Panc1 (cell line): Measurements from ENCODE around the gene SP6. TPM values are rescaled to one million over a fixed set of nuclear protein-coding genes. Genes with fewer than 3 reads are reported as not detected.

Experiments used
- ATAC-seq: fragments of 200-7000 bp; cut with Tn5 transposase; 2 replicates; pipeline ENCODE4 v1.9.1; 2020; ENCODE audit warnings: mild to moderate bottlenecking, moderate library complexity
- BruUV-seq: library from RNA; stranded (reverse); fragments of 400-500 nt; replicated peaks from 2 replicates; lab custom pipeline; 2021; lab: Mats Ljungman, UMichigan
- CTCF ChIA-PET: fragments of 300-600 bp; sonication (Branson Sonifier 250); formaldehyde crosslinking; loops from one replicate; lab custom pipeline; 2022; ENCODE audit warnings: antibody characterized with exemption; lab: Charles Lee
- POLR2A ChIA-PET: fragments of 300-600 bp; sonication (Branson Sonifier 250); formaldehyde crosslinking; loops from one replicate; lab custom pipeline; 2022; ENCODE audit warnings: antibody characterized with exemption; lab: Charles Lee
- DNase-seq: peaks from one replicate; pipeline ENCODE4 v3.0.0-alpha.2; 2010; ENCODE audit warnings: low read depth, low spot score
- H3K27ac ChIP-seq: 2 replicates; pipeline ENCODE4 v1.5.1; 2011; ENCODE audit warnings: mild to moderate bottlenecking, low read length, inconsistent platforms
- H3K27me3 ChIP-seq: fragments of 200-500 bp; sonication (Bioruptor generic); 2 replicates; pipeline ENCODE4 v1.6.0; 2014; ENCODE audit warnings: low read length, inconsistent platforms; ENCODE audit not compliant: control insufficient read depth, insufficient read depth
- H3K36me3 ChIP-seq: fragments of 200-500 bp; sonication (Bioruptor generic); 2 replicates; pipeline ENCODE4 v1.5.1; 2014; ENCODE audit warnings: inconsistent platforms, mild to moderate bottlenecking, low read length, moderate library complexity; ENCODE audit not compliant: control insufficient read depth, insufficient read depth
- H3K4me1 ChIP-seq: 2 replicates; pipeline ENCODE4 v1.5.1; 2011; ENCODE audit warnings: inconsistent platforms, mild to moderate bottlenecking, low read length, moderate library complexity; ENCODE audit not compliant: control insufficient read depth, insufficient read depth
- H3K4me3 ChIP-seq, 2 experiments: 2 replicates each; pipeline ENCODE4 v1.5.1; 2011 to 2012; ENCODE audit warnings: low read depth in 2 of 2, low read length in 2 of 2, mild to moderate bottlenecking in 2 of 2, inconsistent platforms in 1 of 2, moderate library complexity in 1 of 2
- H3K9me3 ChIP-seq: fragments of 200-500 bp; sonication (Bioruptor generic); 2 replicates; pipeline ENCODE4 v1.5.1; 2014; ENCODE audit warnings: low read depth, mild to moderate bottlenecking, inconsistent platforms, low read length, moderate library complexity; ENCODE audit not compliant: control insufficient read depth, insufficient read depth
- POLR2AphosphoS5 ChIP-seq: IDR thresholded peaks from 2 replicates; pipeline ENCODE4 v1.6.1; 2012; ENCODE audit warnings: mild to moderate bottlenecking, low read depth, low read length, moderate library complexity
- SIN3A ChIP-seq: IDR thresholded peaks from 2 replicates; pipeline ENCODE4 v1.6.1; 2012; ENCODE audit warnings: low read depth, mild to moderate bottlenecking, low read length, moderate library complexity, borderline replicate concordance; ENCODE audit not compliant: insufficient read depth
- TCF7L2 ChIP-seq: IDR thresholded peaks from 2 replicates; pipeline ENCODE4 v1.6.1; 2011; ENCODE audit warnings: mild to moderate bottlenecking, low read depth, low read length, inconsistent platforms
- in situ Hi-C: cut with HindIII; loops from 2 replicates; pipeline ENCODE4 v1.10.0; 2016; ENCODE audit warnings: low sequenced_read_pairs, low pct_unique_long_range_greater_than_20kb
- intact Hi-C: fragments of 100-400 bp; cut with micrococcal nuclease; formaldehyde crosslinking; loops from one replicate; pipeline ENCODE4 v1.10.0; 2022; ENCODE audit not compliant: unreplicated experiment
- total RNA-seq: library from RNA; stranded (reverse); gene quantifications from one replicate; pipeline ENCODE4 v1.2.1, GENCODE V29; 2021; ENCODE audit not compliant: unreplicated experiment
- TF ChIP-seq, protein P1 (sequence below), 2 experiments: IDR thresholded peaks; 2 replicates each; pipeline ENCODE4 v1.6.1; 2011 to 2012; ENCODE audit warnings: low read depth in 2 of 2, control low read depth in 1 of 2, low read length in 1 of 2, mild to moderate bottlenecking in 1 of 2, moderate library complexity in 1 of 2; ENCODE audit not compliant: insufficient read depth in 1 of 2
- TF ChIP-seq, protein P2 (sequence below): fragments of 450-650 bp; IDR thresholded peaks from 2 replicates; pipeline ENCODE4 v1.5.1; 2017; ENCODE audit warnings: mild to moderate bottlenecking

Gene SP6
- total RNA-seq, 1 experiment from 2014 or later, result 4.0 TPM

DNA sequence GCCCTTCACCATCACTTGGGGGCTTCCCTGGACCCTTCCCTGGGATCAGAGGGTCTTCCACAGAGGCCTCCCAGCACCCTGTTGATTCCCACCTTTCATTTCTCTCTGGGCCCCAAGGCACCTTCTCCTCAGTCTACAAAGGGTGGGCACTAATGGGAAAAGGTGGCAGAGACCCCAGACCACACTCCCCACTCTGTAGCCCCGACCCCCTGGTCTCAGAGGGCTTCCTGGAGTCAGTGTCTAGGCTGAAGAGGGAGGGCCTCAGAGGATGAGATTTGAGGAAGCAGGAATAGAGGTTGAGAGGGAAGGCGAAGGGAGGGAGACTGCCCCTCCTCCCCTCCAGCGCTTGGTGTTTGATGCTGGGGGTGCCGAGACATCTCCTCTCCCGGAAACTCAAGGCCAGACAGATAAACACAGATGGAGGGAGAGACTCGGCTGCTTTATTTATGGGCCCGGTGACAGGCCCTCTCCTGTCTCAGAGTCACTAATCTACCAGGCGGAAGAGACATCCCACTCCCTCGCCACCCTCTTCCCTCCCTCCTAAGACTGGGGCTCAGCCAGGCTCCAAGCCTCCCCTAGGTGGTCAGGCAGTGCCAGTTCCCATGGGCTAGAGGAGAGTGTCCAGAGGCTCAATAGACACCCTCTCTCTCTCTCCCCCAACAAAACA lies 26.5 kb upstream of the SP6 start:
- no peaks in the 10 kb centered on the region for H3K27me3 ChIP-seq
- ATAC-seq (no peak), DNase-seq (no peak)
- TF ChIP-seq, protein P1, sequence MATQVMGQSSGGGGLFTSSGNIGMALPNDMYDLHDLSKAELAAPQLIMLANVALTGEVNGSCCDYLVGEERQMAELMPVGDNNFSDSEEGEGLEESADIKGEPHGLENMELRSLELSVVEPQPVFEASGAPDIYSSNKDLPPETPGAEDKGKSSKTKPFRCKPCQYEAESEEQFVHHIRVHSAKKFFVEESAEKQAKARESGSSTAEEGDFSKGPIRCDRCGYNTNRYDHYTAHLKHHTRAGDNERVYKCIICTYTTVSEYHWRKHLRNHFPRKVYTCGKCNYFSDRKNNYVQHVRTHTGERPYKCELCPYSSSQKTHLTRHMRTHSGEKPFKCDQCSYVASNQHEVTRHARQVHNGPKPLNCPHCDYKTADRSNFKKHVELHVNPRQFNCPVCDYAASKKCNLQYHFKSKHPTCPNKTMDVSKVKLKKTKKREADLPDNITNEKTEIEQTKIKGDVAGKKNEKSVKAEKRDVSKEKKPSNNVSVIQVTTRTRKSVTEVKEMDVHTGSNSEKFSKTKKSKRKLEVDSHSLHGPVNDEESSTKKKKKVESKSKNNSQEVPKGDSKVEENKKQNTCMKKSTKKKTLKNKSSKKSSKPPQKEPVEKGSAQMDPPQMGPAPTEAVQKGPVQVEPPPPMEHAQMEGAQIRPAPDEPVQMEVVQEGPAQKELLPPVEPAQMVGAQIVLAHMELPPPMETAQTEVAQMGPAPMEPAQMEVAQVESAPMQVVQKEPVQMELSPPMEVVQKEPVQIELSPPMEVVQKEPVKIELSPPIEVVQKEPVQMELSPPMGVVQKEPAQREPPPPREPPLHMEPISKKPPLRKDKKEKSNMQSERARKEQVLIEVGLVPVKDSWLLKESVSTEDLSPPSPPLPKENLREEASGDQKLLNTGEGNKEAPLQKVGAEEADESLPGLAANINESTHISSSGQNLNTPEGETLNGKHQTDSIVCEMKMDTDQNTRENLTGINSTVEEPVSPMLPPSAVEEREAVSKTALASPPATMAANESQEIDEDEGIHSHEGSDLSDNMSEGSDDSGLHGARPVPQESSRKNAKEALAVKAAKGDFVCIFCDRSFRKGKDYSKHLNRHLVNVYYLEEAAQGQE (IDR thresholded peaks at IDR 0.05; ENCODE audit: insufficient read depth in 1 of 2, low read depth in 2 of 2, low read length in 1 of 2), result no peak
- TF ChIP-seq, protein P2, sequence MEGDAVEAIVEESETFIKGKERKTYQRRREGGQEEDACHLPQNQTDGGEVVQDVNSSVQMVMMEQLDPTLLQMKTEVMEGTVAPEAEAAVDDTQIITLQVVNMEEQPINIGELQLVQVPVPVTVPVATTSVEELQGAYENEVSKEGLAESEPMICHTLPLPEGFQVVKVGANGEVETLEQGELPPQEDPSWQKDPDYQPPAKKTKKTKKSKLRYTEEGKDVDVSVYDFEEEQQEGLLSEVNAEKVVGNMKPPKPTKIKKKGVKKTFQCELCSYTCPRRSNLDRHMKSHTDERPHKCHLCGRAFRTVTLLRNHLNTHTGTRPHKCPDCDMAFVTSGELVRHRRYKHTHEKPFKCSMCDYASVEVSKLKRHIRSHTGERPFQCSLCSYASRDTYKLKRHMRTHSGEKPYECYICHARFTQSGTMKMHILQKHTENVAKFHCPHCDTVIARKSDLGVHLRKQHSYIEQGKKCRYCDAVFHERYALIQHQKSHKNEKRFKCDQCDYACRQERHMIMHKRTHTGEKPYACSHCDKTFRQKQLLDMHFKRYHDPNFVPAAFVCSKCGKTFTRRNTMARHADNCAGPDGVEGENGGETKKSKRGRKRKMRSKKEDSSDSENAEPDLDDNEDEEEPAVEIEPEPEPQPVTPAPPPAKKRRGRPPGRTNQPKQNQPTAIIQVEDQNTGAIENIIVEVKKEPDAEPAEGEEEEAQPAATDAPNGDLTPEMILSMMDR, result no peak
- TF ChIP-seq POLR2AphosphoS5 (no peak), TCF7L2 (no peak), SIN3A (no peak)
- H3K4me1 ChIP-seq, result peaks cover 10% of the 10 kb centered on the region; the same call in 1 of the 2 replicates
- intact Hi-C loops, result no loop called here
- H3K27ac ChIP-seq, result no peak overlapping the region
- BruUV-seq, result no TSS peak
- ChIA-PET POLR2A (no interaction called here), CTCF (no interaction called here)
- H3K36me3 ChIP-seq, result no peaks in the 10 kb centered on the region
- in situ Hi-C loops, result no loop called here
- no peak overlapping the region for H3K4me3 ChIP-seq
- H3K9me3 ChIP-seq, result no peaks in the 10 kb centered on the region

GRCh38 chr17:47875011-47875985 lies 24.3 kb upstream of the SP6 start:
- POLR2A ChIA-PET, result no interaction called here
- peaks cover 2% of the 10 kb centered on the region; the same call in 1 of the 2 replicates for H3K4me1 ChIP-seq
- no peaks in the 10 kb centered on the region for H3K36me3 ChIP-seq
- no peaks in the 10 kb centered on the region for H3K27me3 ChIP-seq
- TF ChIP-seq POLR2AphosphoS5, result no peak
- TF ChIP-seq, protein P2, result no peak
- no peak for TF ChIP-seq TCF7L2
- no peak for TF ChIP-seq SIN3A
- TF ChIP-seq, protein P1 (IDR thresholded peaks at IDR 0.05; ENCODE audit: insufficient read depth in 1 of 2, low read depth in 2 of 2, low read length in 1 of 2), result no peak
- H3K27ac ChIP-seq, result no peak overlapping the region
- no peak overlapping the region for H3K4me3 ChIP-seq
- DNase-seq, result no peak
- ATAC-seq, result 0 out of 2 replicates have a peak, but pooled peaks have one; percentile 15
- in situ Hi-C loops (no loop called here), intact Hi-C loops (no loop called here)
- CTCF ChIA-PET, result interaction anchor here (0.9 kb wide), 1 partner anchor 30 kb away, joined by 4 read pairs; no protein-coding TSS in a partner anchor
- H3K9me3 ChIP-seq, result no peaks in the 10 kb centered on the region
- BruUV-seq, result no TSS peak
